Stimulated activated CD8-positive, alpha-beta memory T cell treated with anti-CD3 and anti-CD28 coated beads, Interleukin-4, amount 100 ng/mL, for 4 hours (primary cell): ENCODE data around the gene NPHP4.

Source experiments
- DNase-seq, 2 donors: peaks; one replicate each; pipeline ENCODE4 v3.0.0-alpha.2; 2020; ENCODE audit warnings: low read depth in 2 of 2, low spot score in 1 of 2

The NPHP4 gene

GRCh38 chr1:6004412-6005123 is 12.3 kb upstream of the NPHP4 start:
- DNase-seq = no peak

GRCh38 chr1:6003568-6004411 is 11.6 kb upstream of the NPHP4 start:
- no peak for DNase-seq

DNA sequence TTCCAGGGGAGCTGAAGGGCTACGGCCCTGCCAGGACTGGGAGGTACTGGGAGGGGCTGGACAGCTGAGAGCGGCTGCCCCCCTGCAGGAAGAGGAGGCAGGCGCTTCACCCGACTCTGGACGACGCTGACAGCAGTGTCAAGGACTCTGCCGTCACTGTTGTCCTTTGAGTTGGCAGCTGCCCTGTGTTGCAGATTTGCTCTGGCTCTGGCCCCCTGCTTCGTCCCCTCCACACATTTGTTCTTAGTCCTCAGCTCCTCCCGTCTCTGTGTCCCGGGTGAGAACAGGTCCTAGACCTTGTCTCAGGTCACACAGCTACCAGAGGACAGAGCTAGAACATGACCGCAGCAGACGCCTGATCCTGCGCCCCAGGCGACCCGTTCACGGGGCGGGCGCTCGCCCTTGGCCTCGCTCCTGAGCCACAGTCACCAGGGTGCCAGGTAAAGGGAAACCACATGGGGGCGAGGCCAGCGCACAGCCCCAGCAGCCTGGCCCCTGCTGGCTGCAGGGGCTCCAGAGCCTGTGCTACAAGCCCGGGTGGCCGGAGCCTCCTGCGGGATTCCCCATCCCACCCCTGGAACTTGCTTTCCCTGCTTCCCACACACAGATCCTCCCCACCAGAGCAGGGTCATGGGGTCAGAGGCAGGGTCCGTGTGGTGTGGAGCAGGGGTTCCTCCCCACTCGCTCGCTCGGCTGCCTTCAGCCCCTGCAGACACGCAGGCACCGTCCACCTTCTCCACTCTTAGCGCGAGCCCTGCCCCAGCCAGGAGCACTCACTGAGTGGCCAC is 10.7 kb upstream of the NPHP4 start:
- DNase-seq = no peak

GRCh38 chr1:6001992-6002576 is 9.9 kb upstream of the NPHP4 start:
- no peak for DNase-seq

DNA sequence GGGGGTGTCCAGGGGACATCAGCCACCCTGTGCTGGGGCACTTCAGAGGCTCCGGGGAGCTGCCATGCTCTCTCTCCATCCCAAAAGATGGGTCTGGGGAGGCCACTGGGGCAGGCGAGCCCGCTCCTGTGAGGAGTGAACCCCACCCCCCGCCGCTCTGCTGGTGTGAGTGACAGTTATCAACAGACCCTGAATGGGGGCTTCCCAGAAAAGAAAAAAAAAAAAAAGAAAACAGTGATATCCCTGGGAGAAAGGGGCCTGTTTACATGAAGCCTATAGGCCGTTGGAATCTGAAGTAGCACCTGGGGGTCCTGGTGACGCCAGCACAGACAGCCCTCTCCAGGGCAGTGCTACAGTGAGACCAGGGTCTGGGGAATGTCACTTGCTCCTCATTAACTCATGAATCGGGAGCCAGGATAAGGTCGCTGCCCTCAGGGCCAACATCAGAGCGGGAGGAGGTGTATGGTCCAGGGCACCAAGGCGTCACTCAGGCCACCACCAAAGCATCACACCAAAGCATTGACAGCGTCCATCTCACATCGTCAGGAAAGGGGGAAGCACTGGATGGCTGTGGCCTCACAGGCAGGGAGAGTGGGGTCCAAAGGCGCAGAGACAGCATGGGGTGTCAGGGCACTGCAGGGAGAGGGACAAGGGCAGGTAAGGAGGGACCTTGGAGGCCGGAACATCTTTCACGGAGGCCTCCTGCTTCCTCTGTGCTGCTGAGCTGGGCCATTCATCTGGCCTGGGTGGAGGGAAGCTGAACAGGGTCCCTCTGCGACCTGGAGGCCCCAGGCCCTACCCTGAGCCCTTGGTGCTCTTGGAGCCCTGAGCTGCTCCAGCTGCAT is 8.4 kb upstream of the NPHP4 start:
- DNase-seq = no peak

DNA sequence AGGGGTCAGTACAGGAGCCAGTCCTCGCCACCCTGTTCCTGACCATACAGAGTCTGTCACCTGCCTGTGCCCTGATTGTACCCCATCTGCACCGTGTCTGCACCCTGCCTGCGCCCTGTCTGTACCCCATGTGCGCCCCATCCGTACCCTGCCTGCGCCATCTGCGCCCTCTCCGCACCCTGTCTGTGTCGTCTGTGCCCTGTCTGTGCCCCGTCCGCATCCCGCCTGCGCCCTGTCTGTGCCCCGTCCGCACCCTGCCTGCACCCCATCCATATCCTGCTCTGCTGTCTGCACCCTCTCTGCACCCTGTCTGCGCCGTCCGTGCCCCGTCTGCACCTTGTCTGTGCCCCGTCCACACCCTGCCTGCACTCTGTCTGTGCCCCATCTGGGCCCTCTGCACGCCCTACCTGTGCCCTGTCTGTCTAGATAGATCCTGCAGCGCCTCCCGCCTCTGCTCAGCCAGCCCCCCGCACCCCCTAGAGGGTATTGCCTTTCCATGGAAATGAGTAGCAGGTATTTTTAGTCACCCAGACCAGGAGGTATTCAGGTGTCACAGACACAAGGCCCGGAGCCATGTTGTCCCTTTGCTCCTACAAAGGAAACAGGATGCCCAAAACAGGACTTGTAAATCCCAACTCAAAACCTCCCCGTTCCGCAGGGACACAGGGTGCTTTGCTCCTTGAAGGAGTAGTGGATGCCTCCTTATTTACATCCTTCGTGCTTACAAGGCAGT is 7.7 kb upstream of the NPHP4 start:
- DNase-seq = no peak

DNA sequence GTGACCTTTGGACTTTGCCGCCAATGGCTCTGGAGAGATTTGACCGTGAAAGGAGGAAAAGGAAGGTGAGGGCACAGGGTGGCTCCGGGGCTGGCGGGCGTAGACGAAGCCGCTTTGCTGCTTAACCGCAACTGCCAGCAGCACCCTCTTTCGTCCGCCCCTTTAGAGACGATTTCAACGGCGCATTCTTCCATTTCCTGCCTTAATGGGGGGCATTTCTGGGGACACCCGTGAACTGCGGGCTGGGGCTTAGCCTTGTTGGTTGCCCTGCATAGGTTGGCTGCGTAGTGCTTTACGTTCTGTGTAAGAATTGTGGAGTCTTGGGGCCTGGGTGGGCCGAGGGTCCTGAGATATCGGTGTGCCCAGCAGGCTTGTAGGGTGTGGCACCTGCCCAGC is 6.7 kb upstream of the NPHP4 start:
- no peak for DNase-seq

DNA sequence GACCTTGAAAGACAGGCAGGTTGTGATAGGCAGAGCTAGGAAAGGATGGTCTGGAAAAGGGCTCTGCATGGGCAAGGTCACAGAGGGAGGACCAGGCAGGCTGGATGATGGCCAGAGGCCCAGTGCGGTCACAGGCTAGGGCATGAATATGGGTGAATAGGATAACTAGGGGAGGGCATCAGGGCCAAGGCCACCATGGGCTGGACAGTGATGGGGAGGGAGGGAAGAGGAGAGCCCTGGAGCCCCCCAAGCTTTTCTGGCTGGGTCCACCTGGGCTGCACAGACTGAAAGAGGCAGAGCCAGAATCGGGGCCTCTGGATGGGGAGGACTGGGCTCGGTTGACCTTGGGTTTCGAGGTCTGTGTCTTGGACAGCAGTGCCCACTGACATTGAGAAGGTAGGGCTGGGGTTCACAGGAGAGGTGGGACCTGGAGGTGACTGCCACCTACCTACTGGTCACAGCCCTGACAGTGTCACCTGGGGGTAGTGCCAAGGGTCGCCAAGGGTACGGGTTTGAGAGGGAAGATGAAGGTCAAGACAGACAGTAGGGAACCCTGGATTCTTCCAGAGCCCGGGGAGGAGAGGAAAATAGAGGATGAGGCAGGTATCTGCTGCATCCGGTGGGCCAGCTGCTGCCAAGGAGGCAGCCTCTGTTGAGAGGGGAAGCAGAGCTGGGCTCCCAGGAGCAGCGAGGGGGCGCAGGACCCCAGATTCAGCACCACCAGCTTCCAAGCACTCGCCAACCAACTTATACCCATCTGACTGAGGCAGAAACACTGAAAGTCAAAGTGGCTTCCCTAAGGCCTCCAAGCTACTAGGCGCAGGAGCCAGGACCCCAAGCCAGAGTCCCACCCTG is 6.1 kb upstream of the NPHP4 start:
- DNase-seq = no peak

GRCh38 chr1:5997316-5997715 is 5.1 kb upstream of the NPHP4 start:
- no peak for DNase-seq

DNA sequence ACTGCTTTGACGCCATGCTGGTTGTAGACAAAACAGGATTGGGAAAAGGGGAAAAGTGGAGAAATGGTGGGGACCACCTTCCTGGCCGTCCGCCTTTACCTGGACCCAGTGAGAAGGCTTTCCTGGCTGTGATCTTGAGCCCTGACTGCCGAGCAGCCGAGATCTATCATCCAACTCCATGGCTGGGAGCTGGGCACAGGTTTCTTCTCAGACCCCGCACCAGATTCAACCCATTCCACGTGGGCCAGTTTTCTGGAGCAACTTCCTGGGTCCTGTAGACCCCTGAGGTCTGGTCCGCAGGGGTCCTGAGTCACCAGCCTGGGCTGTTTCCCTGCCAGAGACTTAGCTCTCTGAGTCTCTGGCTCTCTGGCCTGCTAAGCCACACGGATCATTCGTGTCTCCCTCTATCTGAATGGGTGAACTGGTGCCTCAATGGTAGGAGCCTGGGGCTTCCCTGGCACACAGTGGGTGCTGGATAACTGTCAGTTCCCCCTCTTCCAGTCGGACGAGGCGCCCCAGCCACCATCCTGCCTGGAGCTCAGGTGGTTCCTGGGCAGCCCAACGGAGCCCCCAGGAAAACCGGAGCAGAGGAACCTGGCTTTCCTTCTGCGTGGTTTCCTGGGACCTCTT is 4.5 kb upstream of the NPHP4 start:
- no peak for DNase-seq

DNA sequence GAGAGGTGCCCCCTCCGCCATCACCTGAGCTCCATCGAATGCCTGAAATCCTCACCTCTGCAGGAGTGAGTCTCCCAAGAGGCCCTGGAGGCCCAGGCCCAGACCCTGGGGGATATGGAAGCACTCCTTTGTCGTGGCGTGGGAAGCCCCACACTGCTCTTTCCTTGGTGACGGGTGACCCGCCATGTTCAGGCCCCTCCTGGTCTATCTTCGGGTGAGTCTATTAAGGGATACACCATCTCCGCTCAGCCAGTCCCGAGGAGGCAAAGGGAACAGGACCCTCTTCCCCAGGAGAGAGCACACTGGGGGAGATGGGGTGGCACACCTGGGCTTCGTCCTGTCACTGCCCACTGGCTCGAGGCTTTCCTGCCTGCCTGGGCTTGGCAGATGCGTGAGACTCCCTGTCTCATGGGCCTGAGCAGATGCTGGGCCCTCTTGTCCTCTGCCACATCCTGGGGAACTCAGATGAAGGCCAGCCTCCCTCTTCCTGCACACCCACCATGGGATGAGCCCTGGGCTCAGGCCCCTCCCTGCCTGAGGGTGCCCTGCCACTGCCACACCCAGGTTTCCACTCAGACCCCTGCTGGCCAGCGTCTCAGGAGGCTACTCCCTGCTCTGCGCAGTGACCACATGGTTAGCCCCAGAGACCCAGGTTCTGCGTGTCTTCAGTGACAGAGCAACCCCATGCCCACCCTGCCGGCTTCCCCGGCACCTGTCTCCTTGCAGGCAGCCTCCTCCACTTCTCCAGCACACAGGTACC is 3.8 kb upstream of the NPHP4 start:
- no peak for DNase-seq

GRCh38 chr1:5994713-5995621 is 2.7 kb upstream of the NPHP4 start:
- DNase-seq = no peak

DNA sequence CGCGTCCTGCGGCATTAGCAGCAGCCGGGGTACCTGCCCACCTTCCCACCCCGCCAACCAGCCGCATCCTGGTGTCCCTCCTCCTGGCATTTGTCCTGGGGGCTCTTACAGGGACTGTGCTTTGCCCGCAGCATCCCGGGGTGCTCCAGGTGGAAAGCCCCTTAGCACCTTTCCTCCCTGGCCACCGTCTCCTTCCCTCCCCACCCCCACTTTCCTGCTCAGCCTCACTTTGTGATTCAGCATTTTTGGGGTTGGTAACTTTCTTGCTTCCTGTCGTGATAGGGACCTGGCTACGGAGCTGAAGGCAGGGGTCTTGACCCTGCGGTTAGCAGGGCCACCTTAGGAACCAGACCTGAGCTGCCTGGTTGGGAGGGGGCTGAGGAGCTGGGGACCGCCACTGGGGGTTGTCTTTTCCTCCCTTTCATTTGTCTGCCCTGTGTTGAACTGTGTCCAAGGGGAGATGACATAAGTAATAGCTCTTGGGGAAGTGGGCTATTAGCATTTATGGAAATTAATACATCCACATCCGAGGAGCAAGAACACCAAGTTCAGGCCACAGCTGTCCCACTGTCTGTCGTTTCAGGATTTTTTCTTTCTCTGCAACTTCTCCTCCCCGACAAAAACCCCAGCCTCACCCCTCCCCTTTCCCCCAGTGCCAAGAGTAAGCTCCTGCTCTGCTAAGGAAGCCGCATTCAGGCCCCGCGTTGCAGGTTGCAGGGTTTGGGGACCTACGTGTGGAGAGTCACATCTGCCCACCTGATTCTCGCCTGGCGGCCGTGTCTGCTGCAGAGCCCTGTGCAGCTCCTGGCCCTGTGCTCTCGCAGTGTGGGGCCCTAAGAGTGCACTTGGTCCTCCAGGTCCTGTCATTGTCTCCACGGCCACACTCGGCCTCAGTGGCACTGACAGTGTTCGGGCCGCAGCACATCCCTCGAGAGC is 1.6 kb upstream of the NPHP4 start:
- DNase-seq = no peak

- no peak for DNase-seq
These were observed 760 bp upstream of the NPHP4 start for GRCh38 chr1:5992814-5993555.
